Peyer's patch (tissue), 4 donors: ENCODE results near the gene GET3. TPM values are rescaled to one million over a fixed set of nuclear protein-coding genes. Genes with fewer than 3 reads are reported as not detected.
"Not testable (repeated sequence)": the region's sequence is repeated elsewhere in the genome, so short reads cannot be mapped to it uniquely, and the experiment has no call there.

Experiments
- DNase-seq, 3 donors: peaks; one replicate each; pipeline ENCODE4 v3.0.0-alpha.2; 2017 to 2019
- H3K27ac ChIP-seq, 4 donors: fragments of 200-600 bp; sonication (generic); one replicate each; pipeline ENCODE4 v1.5.1; 2016 to 2019
- H3K27me3 ChIP-seq, 2 donors: fragments of 200-600 bp; sonication (generic); one replicate each; pipeline ENCODE4 v1.5.1; 2019
- H3K36me3 ChIP-seq, 3 donors: fragments of 200-600 bp; sonication (generic); one replicate each; pipeline ENCODE4 v1.5.1; 2016 to 2019
- H3K4me1 ChIP-seq, 4 donors: fragments of 200-600 bp; sonication (generic); one replicate each; pipeline ENCODE4 v1.5.1; 2016 to 2019
- H3K4me3 ChIP-seq, 4 donors: fragments of 200-600 bp; sonication (generic); 1 replicate in 3 of 4; 2 replicates in 1 of 4; pipeline ENCODE4 v1.5.1; 2016 to 2019; ENCODE audit warnings: mild to moderate bottlenecking in 1 of 4
- H3K9me3 ChIP-seq, 4 donors: fragments of 200-600 bp; sonication (generic); one replicate each; pipeline ENCODE4 v1.5.1; 2016 to 2019; ENCODE audit warnings: mild to moderate bottlenecking in 1 of 4
- POLR2A ChIP-seq, 2 donors: fragments of 450-650 bp; IDR thresholded peaks; one replicate each; pipeline ENCODE4 v1.5.1; 2017; ENCODE audit warnings: antibody characterized with exemption in 2 of 2, mild to moderate bottlenecking in 2 of 2, moderate library complexity in 2 of 2
- total RNA-seq, 4 donors: library from RNA; depleted of rRNA; stranded (reverse); fragments of >200 nt; gene quantifications; one replicate each; pipeline ENCODE4 v1.1.0, GENCODE V29; 2016
- TF ChIP-seq, protein P1 (sequence below), 6 experiments: fragments of 450-650 bp in 4 of 6; fragments of 200-600 bp in 2 of 6; sonication (generic) in 1 of 6; IDR thresholded peaks; one replicate each; pipeline ENCODE4 v1.5.1; 2017 to 2019; ENCODE audit warnings: antibody characterized with exemption in 6 of 6, mild to moderate bottlenecking in 3 of 6, moderate library complexity in 1 of 6

Gene GET3
- total RNA-seq, 4 donors from 2014 or later, result 23.1 to 31.9 (median 30.5) TPM

GRCh38 chr19:12723641-12724426, 13.5 kb upstream of the GET3 start, which contains the start of gene TNPO2:
Gene TNPO2 (minus strand): TSS chr19:12723932. CDS start chr19:12720977, 2,955 bp downstream.
- TF ChIP-seq POLR2A (IDR thresholded peaks at IDR 0.05), result no peak
- TF ChIP-seq, protein P1, sequence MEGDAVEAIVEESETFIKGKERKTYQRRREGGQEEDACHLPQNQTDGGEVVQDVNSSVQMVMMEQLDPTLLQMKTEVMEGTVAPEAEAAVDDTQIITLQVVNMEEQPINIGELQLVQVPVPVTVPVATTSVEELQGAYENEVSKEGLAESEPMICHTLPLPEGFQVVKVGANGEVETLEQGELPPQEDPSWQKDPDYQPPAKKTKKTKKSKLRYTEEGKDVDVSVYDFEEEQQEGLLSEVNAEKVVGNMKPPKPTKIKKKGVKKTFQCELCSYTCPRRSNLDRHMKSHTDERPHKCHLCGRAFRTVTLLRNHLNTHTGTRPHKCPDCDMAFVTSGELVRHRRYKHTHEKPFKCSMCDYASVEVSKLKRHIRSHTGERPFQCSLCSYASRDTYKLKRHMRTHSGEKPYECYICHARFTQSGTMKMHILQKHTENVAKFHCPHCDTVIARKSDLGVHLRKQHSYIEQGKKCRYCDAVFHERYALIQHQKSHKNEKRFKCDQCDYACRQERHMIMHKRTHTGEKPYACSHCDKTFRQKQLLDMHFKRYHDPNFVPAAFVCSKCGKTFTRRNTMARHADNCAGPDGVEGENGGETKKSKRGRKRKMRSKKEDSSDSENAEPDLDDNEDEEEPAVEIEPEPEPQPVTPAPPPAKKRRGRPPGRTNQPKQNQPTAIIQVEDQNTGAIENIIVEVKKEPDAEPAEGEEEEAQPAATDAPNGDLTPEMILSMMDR (IDR thresholded peaks at IDR 0.05), result no peak
- no peaks in the 10 kb centered on the region for H3K27me3 ChIP-seq
- DNase-seq, result peak; percentile 57 to 79 (median 66)
- H3K9me3 ChIP-seq, result no peaks in the 10 kb centered on the region
- peak within 1 kb of the TSS; percentile 59 to 97 (median 92) for H3K4me3 ChIP-seq
- H3K36me3 ChIP-seq, result peaks cover 0 to 16% (median 0%) of the 10 kb centered on the region in 3 donors
- H3K4me1 ChIP-seq, result peaks cover 0 to 29% (median 11%) of the 10 kb centered on the region in 4 donors
- peak within 1 kb of the TSS; percentile 76 to 94 (median 92) for H3K27ac ChIP-seq

DNA sequence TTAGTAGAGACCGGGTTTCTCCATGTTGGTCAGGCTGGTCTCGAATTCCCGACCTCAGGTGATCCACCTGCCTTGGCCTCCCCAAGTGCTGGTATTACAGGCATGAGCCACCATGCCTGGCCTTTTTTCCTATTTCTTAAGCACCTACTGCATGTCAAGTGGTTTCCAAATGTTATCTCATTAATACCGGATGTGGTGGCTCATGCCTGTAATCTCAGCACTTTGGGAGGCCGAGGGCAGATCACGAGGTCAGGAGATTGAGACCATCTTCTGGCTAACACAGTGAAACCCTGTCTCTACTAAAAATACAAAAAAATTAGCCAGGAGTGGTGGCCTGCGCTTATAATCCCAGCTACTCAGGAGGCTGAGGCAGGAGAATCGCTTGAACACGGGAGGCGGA, 11.7 kb upstream of the GET3 start:
- H3K27ac ChIP-seq, H3K27me3 ChIP-seq, H3K9me3 ChIP-seq, DNase-seq, H3K4me3 ChIP-seq: not testable (repeated sequence)
- H3K4me1 ChIP-seq, result peaks cover 0 to 21% (median 11%) of the 10 kb centered on the region in 4 donors
- H3K36me3 ChIP-seq, result peaks cover 0 to 30% (median 0%) of the 10 kb centered on the region in 3 donors

DNA sequence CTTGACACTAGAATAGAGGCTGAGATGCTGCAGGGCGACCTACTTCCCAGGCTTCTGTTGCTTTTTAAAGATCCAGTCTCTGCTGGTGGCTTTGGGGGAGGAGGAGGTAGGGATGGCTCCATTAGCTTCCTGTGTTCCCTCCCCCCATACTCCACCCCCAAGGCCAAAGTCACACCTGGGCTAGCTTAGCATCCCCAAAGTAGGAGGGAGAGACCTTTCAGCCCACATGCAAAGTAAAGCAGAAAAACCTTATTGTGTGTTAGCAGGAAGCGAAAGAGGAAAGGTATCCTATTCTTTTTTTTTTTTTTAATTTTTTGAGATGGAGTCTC, 10.3 kb upstream of the GET3 start:
- H3K4me1 ChIP-seq, result peaks cover 0 to 30% (median 5%) of the 10 kb centered on the region in 4 donors
- no peak for DNase-seq
- H3K27me3 ChIP-seq, result no peaks in the 10 kb centered on the region
- peaks cover 0 to 41% (median 0%) of the 10 kb centered on the region in 3 donors for H3K36me3 ChIP-seq
- H3K27ac ChIP-seq, result no peak overlapping the region
- no peak for TF ChIP-seq POLR2A (IDR thresholded peaks at IDR 0.05)
- TF ChIP-seq, protein P1 (IDR thresholded peaks at IDR 0.05), result no peak
- no peaks in the 10 kb centered on the region for H3K9me3 ChIP-seq
- no peak overlapping the region for H3K4me3 ChIP-seq

DNA sequence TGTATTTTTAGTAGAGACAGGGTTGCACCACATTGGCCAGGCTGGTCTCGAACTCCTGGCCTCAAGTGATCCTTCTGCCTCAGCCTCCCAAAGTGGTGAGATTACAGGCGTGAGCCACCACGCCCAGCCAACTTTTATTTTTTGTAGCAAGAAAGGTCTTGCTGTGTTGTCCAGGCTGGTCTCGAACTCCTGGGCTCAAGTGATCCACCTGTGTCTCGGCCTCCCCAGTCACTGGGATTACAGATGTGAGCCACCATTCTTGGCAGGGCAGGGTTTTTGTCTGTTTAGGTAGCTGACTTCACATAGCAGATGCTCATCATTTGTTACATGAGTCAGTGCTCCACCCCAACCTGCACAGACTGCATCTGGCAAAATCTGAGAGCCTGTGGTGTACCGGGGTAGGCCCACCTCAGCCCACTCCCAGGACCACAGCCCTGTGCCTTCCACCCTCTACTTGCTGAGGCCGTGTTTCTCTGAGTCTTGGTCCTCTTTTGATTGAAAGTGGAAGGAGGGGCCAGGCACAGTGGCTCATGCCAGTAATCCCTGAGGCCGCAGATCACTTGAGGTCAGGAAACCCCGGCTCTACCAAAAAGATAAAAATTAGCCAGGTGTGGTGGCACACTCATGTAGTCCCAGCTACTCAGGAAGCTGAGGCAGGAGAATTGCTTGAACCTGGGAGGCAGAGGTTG, 9.4 kb upstream of the GET3 start:
- Histone ChIP-seq H3K4me1 (peaks cover 0 to 38% (median 12%) of the 10 kb centered on the region in 4 donors), H3K27ac (no peak overlapping the region), H3K4me3 (no peak overlapping the region), H3K9me3 (no peaks in the 10 kb centered on the region), H3K36me3 (peaks cover 0 to 41% (median 0%) of the 10 kb centered on the region in 3 donors), H3K27me3 (no peaks in the 10 kb centered on the region)
- no peak for DNase-seq
- no peak for TF ChIP-seq POLR2A (IDR thresholded peaks at IDR 0.05)
- TF ChIP-seq, protein P1 (IDR thresholded peaks at IDR 0.05), result no peak

- Histone ChIP-seq H3K27ac (no peak overlapping the region), H3K9me3 (no peaks in the 10 kb centered on the region), H3K4me1 (peaks cover 0 to 31% (median 19%) of the 10 kb centered on the region in 4 donors), H3K36me3 (peaks cover 0 to 41% (median 0%) of the 10 kb centered on the region in 3 donors), H3K27me3 (no peaks in the 10 kb centered on the region), H3K4me3 (no peak overlapping the region)
- DNase-seq, result no peak
- no peak for TF ChIP-seq POLR2A (IDR thresholded peaks at IDR 0.05)
- TF ChIP-seq, protein P1 (IDR thresholded peaks at IDR 0.05), result no peak
These were observed 7.2 kb upstream of the GET3 start for GRCh38 chr19:12730064-12730463.

- H3K9me3 ChIP-seq, result no peaks in the 10 kb centered on the region
These were observed 6.0 kb upstream of the GET3 start for GRCh38 chr19:12731337-12731736.

More at GRCh38 chr19:12731337-12731736, 6.0 kb upstream of the GET3 start:
- no peak for DNase-seq
- Histone ChIP-seq H3K4me1 (peaks cover 0 to 34% (median 22%) of the 10 kb centered on the region in 4 donors), H3K27ac (no peak overlapping the region), H3K4me3 (no peak overlapping the region), H3K27me3 (no peaks in the 10 kb centered on the region), H3K36me3 (peaks cover 0 to 41% (median 0%) of the 10 kb centered on the region in 3 donors)
- TF ChIP-seq POLR2A (IDR thresholded peaks at IDR 0.05), result no peak
- TF ChIP-seq, protein P1 (IDR thresholded peaks at IDR 0.05), result no peak
